IMR-90 (cell line): ENCODE data around the gene ZNF532. TPM values are rescaled to one million over a fixed set of nuclear protein-coding genes. Genes with fewer than 3 reads are reported as not detected.

Experiments
- ATAC-seq: fragments of 200-7000 bp; cut with Tn5 transposase; 2 replicates; pipeline ENCODE4 v1.9.1; 2020; ENCODE audit warnings: low read depth, mild to moderate bottlenecking, moderate library complexity
- BruUV-seq: library from RNA; stranded (reverse); fragments of 400-500 nt; replicated peaks from 2 replicates; lab custom pipeline; 2021; lab: Mats Ljungman, UMichigan
- CTCF ChIA-PET: fragments of 300-600 bp; formaldehyde crosslinking; extraction: SDS; loops from one replicate; lab custom pipeline; 2021; ENCODE audit warnings: antibody characterized with exemption; lab: Yijun Ruan, JAX
- POLR2A ChIA-PET: fragments of 300-600 bp; sonication (Branson Sonifier 250); formaldehyde crosslinking; loops from one replicate; lab custom pipeline; 2022; ENCODE audit warnings: antibody characterized with exemption; ENCODE audit not compliant: unreplicated experiment; lab: Charles Lee
- DNase-seq: peaks from one replicate; pipeline ENCODE4 v3.0.0; 2013
- H2AFZ ChIP-seq: replicated peaks from 2 replicates; pipeline ENCODE3; 2013; ENCODE audit warnings: low read length, mild to moderate bottlenecking; ENCODE audit not compliant: poor library complexity
- H2AK5ac ChIP-seq: 2 replicates; pipeline ENCODE4 v1.6.1; 2013; ENCODE audit warnings: low read depth, low read length, inconsistent platforms
- H2AK9ac ChIP-seq: replicated peaks from 2 replicates; pipeline ENCODE3; 2013; ENCODE audit warnings: mild to moderate bottlenecking, low read depth, low read length, moderate library complexity; ENCODE audit not compliant: poor library complexity
- H2BK120ac ChIP-seq: 2 replicates; pipeline ENCODE4 v1.6.1; 2013; ENCODE audit warnings: low read depth, low read length, inconsistent platforms
- H2BK15ac ChIP-seq: 3 replicates; pipeline ENCODE4 v1.6.1; 2013; ENCODE audit warnings: low read depth, low read length, inconsistent platforms
- H2BK20ac ChIP-seq: 2 replicates; pipeline ENCODE4 v1.6.1; 2013; ENCODE audit warnings: low read depth, mild to moderate bottlenecking, inconsistent platforms, low read length, moderate library complexity
- H2BK5ac ChIP-seq: 2 replicates; pipeline ENCODE4 v1.6.1; 2013; ENCODE audit warnings: mild to moderate bottlenecking, low read depth, low read length, inconsistent platforms; ENCODE audit not compliant: poor library complexity, severe bottlenecking
- H3K14ac ChIP-seq: replicated peaks from 2 replicates; pipeline ENCODE4 v1.6.1; 2013; ENCODE audit warnings: low read depth, low read length, inconsistent platforms
- H3K18ac ChIP-seq: 2 replicates; pipeline ENCODE4 v1.6.1; 2013; ENCODE audit warnings: low read depth, low read length, control low read depth
- H3K23ac ChIP-seq: 2 replicates; pipeline ENCODE4 v1.6.1; 2013; ENCODE audit warnings: low read depth, low read length, inconsistent platforms
- H3K27ac ChIP-seq: 2 replicates; pipeline ENCODE4 v1.5.1; 2013; ENCODE audit warnings: mild to moderate bottlenecking, control low read depth, low read length; ENCODE audit not compliant: insufficient read depth
- H3K27me3 ChIP-seq: 2 replicates; pipeline ENCODE4 v1.6.1; 2013; ENCODE audit warnings: low read length; ENCODE audit not compliant: control insufficient read depth, insufficient read depth
- H3K36me3 ChIP-seq: 2 replicates; pipeline ENCODE4 v1.6.1; 2013; ENCODE audit warnings: low read length, mixed read lengths; ENCODE audit not compliant: control insufficient read depth, insufficient read depth
- H3K4ac ChIP-seq: 2 replicates; pipeline ENCODE4 v1.6.1; 2013; ENCODE audit warnings: low read depth, low read length, inconsistent platforms
- H3K4me1 ChIP-seq: 2 replicates; pipeline ENCODE4 v1.6.1; 2013; ENCODE audit warnings: low read length, mixed read lengths; ENCODE audit not compliant: control insufficient read depth, insufficient read depth
- H3K4me2 ChIP-seq: 2 replicates; pipeline ENCODE4 v1.6.1; 2013; ENCODE audit warnings: low read depth, mild to moderate bottlenecking, control low read depth, low read length, moderate library complexity
- H3K4me3 ChIP-seq: 2 replicates; pipeline ENCODE4 v1.5.1; 2013; ENCODE audit warnings: low read depth, mild to moderate bottlenecking, control low read depth, low read length, moderate library complexity; ENCODE audit not compliant: insufficient read depth
- H3K56ac ChIP-seq: 2 replicates; pipeline ENCODE4 v1.6.1; 2013; ENCODE audit warnings: low read length, inconsistent platforms; ENCODE audit not compliant: insufficient read depth; ENCODE audit errors: extremely low read depth
- H3K79me1 ChIP-seq, 2 experiments: 2 replicates each; pipeline ENCODE4 v1.6.1; 2013; ENCODE audit warnings: low read length in 2 of 2, inconsistent platforms in 1 of 2, low read depth in 1 of 2
- H3K9ac ChIP-seq: 2 replicates; pipeline ENCODE4 v1.6.1; 2013; ENCODE audit warnings: low read depth, low read length, control low read depth
- H3K9me1 ChIP-seq: 2 replicates; pipeline ENCODE4 v1.6.1; 2013; ENCODE audit warnings: low read length, inconsistent platforms; ENCODE audit not compliant: insufficient read depth
- H3K9me3 ChIP-seq: 2 replicates; pipeline ENCODE4 v1.6.1; 2013; ENCODE audit warnings: low read length; ENCODE audit not compliant: control insufficient read depth, insufficient read depth
- H4K20me1 ChIP-seq: 2 replicates; pipeline ENCODE4 v1.6.1; 2013; ENCODE audit warnings: low read length, inconsistent platforms; ENCODE audit not compliant: insufficient read depth
- H4K5ac ChIP-seq: 2 replicates; pipeline ENCODE4 v1.6.1; 2013; ENCODE audit warnings: mild to moderate bottlenecking, low read depth, low read length, control low read depth
- H4K8ac ChIP-seq, 2 experiments: 2 replicates each; pipeline ENCODE4 v1.6.1; 2013; ENCODE audit warnings: low read depth in 2 of 2, low read length in 2 of 2, control low read depth in 1 of 2, inconsistent platforms in 1 of 2
- H4K91ac ChIP-seq: 2 replicates; pipeline ENCODE4 v1.6.1; 2013; ENCODE audit warnings: low read depth, low read length, inconsistent platforms; ENCODE audit not compliant: insufficient read depth
- ELK1 ChIP-seq: fragments of 150-350 bp; IDR thresholded peaks from 2 replicates; pipeline ENCODE4 v1.6.1; 2016; ENCODE audit warnings: low read depth, mild to moderate bottlenecking, low read length, moderate library complexity, borderline replicate concordance
- MAFK ChIP-seq: IDR thresholded peaks from 2 replicates; pipeline ENCODE4 v1.6.1; 2012; ENCODE audit warnings: low read depth, low read length, improper control_type of control experiment
- MAZ ChIP-seq: IDR thresholded peaks from 2 replicates; pipeline ENCODE4 v1.6.1; 2012; ENCODE audit warnings: low read depth, mild to moderate bottlenecking, low read length, improper control_type of control experiment, moderate library complexity, borderline replicate concordance
- NFE2L2 ChIP-seq: fragments of 150-350 bp; IDR thresholded peaks from 2 replicates; pipeline ENCODE4 v1.6.1; 2016; ENCODE audit warnings: low read depth, mild to moderate bottlenecking, low read length
- WGBS, 2 experiments: methylation state at CpG; one replicate each; pipeline versions ENCODE4 v1.1.5 to v1.1.7; 2013; ENCODE audit warnings: missing lambda C conversion rate in 2 of 2; ENCODE audit not compliant: insufficient read length in 1 of 2; ENCODE audit errors: extremely low coverage in 2 of 2; 5-methylcytosine and 5-hydroxymethylcytosine counted together
- dilution Hi-C: fragments of 300-500 bp; cut with HindIII; formaldehyde crosslinking; loops from one replicate; pipeline ENCODE4 v1.14.3; 2018; ENCODE audit warnings: low sequenced_read_pairs; ENCODE audit not compliant: unreplicated experiment
- in situ Hi-C: fragments of 300-500 bp; cut with MboI; formaldehyde crosslinking; loops from 3 replicates; pipeline ENCODE4 v1.14.3; 2019; ENCODE audit warnings: low sequenced_read_pairs, inconsistent platforms, mixed read lengths
- intact Hi-C: fragments of 100-400 bp; cut with micrococcal nuclease; formaldehyde crosslinking; loops from 2 replicates; pipeline ENCODE4 v1.10.0; 2022
- polyA plus RNA-seq, 3 experiments: library from polyadenylated mRNA; depleted of rRNA; stranded (reverse); fragments of >200 nt; gene quantifications; 2 replicates each; pipeline ENCODE4 v1.2.3, GENCODE V29; 2012; ENCODE audit warnings: low replicate concordance in 1 of 3
- total RNA-seq: library from RNA; depleted of rRNA; stranded (reverse); fragments of >200 nt; gene quantifications from 2 replicates; pipeline ENCODE4 v1.2.3, GENCODE V29; 2012

Gene ZNF532
- total and polyA plus RNA-seq, 2 of the 4 experiments (the other 2 are of a cell fraction): 29.9 to 45.8 TPM

- no peak for TF ChIP-seq ELK1
Measured at GRCh38 chr18:58992301-58993231, 127.9 kb downstream of the ZNF532 start (continued).

- H4K5ac ChIP-seq: no peak overlapping the region
- DNase-seq (peak; percentile 90), ATAC-seq (peak; percentile 44)
- H3K9me3 ChIP-seq: no peaks in the 10 kb centered on the region
- intact Hi-C loops (no loop called here), in situ Hi-C loops (no loop called here), dilution Hi-C loops (no loop called here)
- TF ChIP-seq NFE2L2 (peak; percentile 74), MAFK (0 out of 2 replicates have a peak, but pooled peaks have one; percentile 1), MAZ (no peak)
- H2BK5ac ChIP-seq: peak overlapping the region; percentile 75
- no peaks in the 10 kb centered on the region; the same call in 1 of the 2 replicates for H4K20me1 ChIP-seq
- CTCF ChIA-PET: interaction anchor here (0.6 kb wide), 1 partner anchor 20 kb away, joined by 3 read pairs; no protein-coding TSS in a partner anchor
- H2AK9ac ChIP-seq: no peak overlapping the region
- no peaks in the 10 kb centered on the region for H3K36me3 ChIP-seq
- WGBS, 2 experiments: no CpG with 5 or more reads among the region's 4 CpGs
- no peak overlapping the region for H2BK15ac ChIP-seq
- H4K91ac ChIP-seq: no peak overlapping the region
- no peak overlapping the region for H2BK20ac ChIP-seq
- H3K23ac ChIP-seq: no peak overlapping the region
- no peak overlapping the region for H2AFZ ChIP-seq
- no peak overlapping the region for H3K4me2 ChIP-seq
- H3K9me1 ChIP-seq: peaks cover 28% of the 10 kb centered on the region; the same call in 1 of the 2 replicates
- POLR2A ChIA-PET: no interaction called here
- peaks cover 7% of the 10 kb centered on the region for H3K4me1 ChIP-seq
- H3K4ac ChIP-seq: no peak overlapping the region
- peak overlapping the region; percentile 96; the same call in 1 of the 2 replicates for H2BK120ac ChIP-seq
- no peak overlapping the region for H3K18ac ChIP-seq
- H3K14ac ChIP-seq: no peak overlapping the region
- H3K56ac ChIP-seq: no peak overlapping the region
- H3K4me3 ChIP-seq: no peak overlapping the region
- H3K79me1 ChIP-seq: no peaks in the 10 kb centered on the region; a peak in 1 of 4 replicates
- H3K9ac ChIP-seq: no peak overlapping the region
- no peaks in the 10 kb centered on the region for H3K27me3 ChIP-seq
- no TSS peak for BruUV-seq
- no peak overlapping the region for H3K27ac ChIP-seq
- H2AK5ac ChIP-seq: no peak overlapping the region
- H4K8ac ChIP-seq: no peak overlapping the region
Measured at GRCh38 chr18:58993260-58993659, 128.6 kb downstream of the ZNF532 start.
